Coronary artery (tissue), 2 donors: ENCODE data around the gene FAAP20.

Experiments used
- DNase-seq: peaks from one replicate; pipeline ENCODE4 v3.0.0-alpha.2; 2017; ENCODE audit warnings: low spot score
- H3K27ac ChIP-seq, 2 donors: fragments of 200-600 bp; sonication (generic); one replicate each; pipeline ENCODE4 v1.5.1; 2016 to 2019
- H3K4me3 ChIP-seq: fragments of 200-600 bp; sonication (generic); 2 replicates; pipeline ENCODE4 v1.5.1; 2016; ENCODE audit warnings: mild to moderate bottlenecking, moderate library complexity
- CTCF ChIP-seq: fragments of 200-600 bp; sonication (generic); IDR thresholded peaks from one replicate; pipeline ENCODE4 v1.5.1; 2019; ENCODE audit warnings: antibody characterized with exemption

Gene FAAP20

GRCh38 chr1:2239013-2239370 lies 44.4 kb upstream of the FAAP20 start:
- TF ChIP-seq CTCF = no peak
- Histone ChIP-seq H3K4me3 (peak overlapping the region; percentile 63), H3K27ac (peak overlapping the region in 1 of 2 donors; percentile 100)
- no peak for DNase-seq

GRCh38 chr1:2238361-2239012 lies 43.9 kb upstream of the FAAP20 start:
- Histone ChIP-seq H3K4me3 (peak overlapping the region; percentile 63), H3K27ac (peak overlapping the region; percentile 79 to 100)
- no peak for TF ChIP-seq CTCF
- DNase-seq = peak; percentile 74

- H3K27ac ChIP-seq = peak overlapping the region; percentile 79 to 100
- TF ChIP-seq CTCF = no peak
- peak overlapping the region; percentile 63 for H3K4me3 ChIP-seq
- peak; percentile 76 for DNase-seq
These were observed 43.2 kb upstream of the FAAP20 start for GRCh38 chr1:2237773-2238172.

GRCh38 chr1:2236695-2237677 lies 42.4 kb upstream of the FAAP20 start:
- peak; percentile 72 for DNase-seq
- H3K4me3 ChIP-seq = peak overlapping the region; percentile 63
- no peak for TF ChIP-seq CTCF
- peak overlapping the region; percentile 79 to 100 for H3K27ac ChIP-seq

GRCh38 chr1:2235300-2235998 lies 40.9 kb upstream of the FAAP20 start:
- peak; percentile 72 for DNase-seq
- peak overlapping the region; percentile 96 for H3K4me3 ChIP-seq
- no peak for TF ChIP-seq CTCF

GRCh38 chr1:2234762-2235113 lies 40.2 kb upstream of the FAAP20 start:
- H3K4me3 ChIP-seq = peak overlapping the region; percentile 96
- no peak for TF ChIP-seq CTCF
- H3K27ac ChIP-seq = peak overlapping the region; percentile 79 to 100
- DNase-seq = peak; percentile 81

More at GRCh38 chr1:2235300-2235998, 40.9 kb upstream of the FAAP20 start:
- peak overlapping the region; percentile 79 to 100 for H3K27ac ChIP-seq
